K562 (cell line): ENCODE data around the gene BDP1. TPM values are rescaled to one million over a fixed set of nuclear protein-coding genes. Genes with fewer than 3 reads are reported as not detected.
A peak's percentile ranks its signal among the peaks of the same experiment; 100 is the strongest.

Source experiments
- ATAC-seq: fragments of 200-7000 bp; cut with Tn5 transposase; 3 replicates; pipeline ENCODE4 v1.9.1; 2020; ENCODE audit warnings: moderate library complexity
- BruUV-seq: library from RNA; stranded (reverse); fragments of 400-500 nt; replicated peaks from 2 replicates; lab custom pipeline; 2021; lab: Mats Ljungman, UMichigan
- CTCF ChIA-PET: fragments of 300-600 bp; formaldehyde crosslinking; extraction: SDS; loops from one replicate; lab custom pipeline; 2021; ENCODE audit warnings: low intra/inter-chr PET ratio; lab: Yijun Ruan, JAX
- POLR2A ChIA-PET: fragments of 300-600, 350-650 bp; sonication (Branson Sonifier 250); formaldehyde crosslinking; extraction: SDS; loops from one replicate; lab custom pipeline; 2021; ENCODE audit warnings: antibody characterized with exemption, inconsistent platforms; lab: Yijun Ruan, JAX
- DNase-seq, 4 experiments: peaks; one replicate each; pipeline versions ENCODE4 v3.0.0 to v3.0.0-alpha.2; 2011 to 2018; ENCODE audit warnings: low spot score in 3 of 4, mixed read lengths in 3 of 4; ENCODE audit errors: extremely low read depth in 1 of 4
- FAIRE-seq: peaks from 2 replicates; lab custom pipeline; 2011; peaks lifted over from hg19 to GRCh38; lab: Jason Lieb, UNC
- H2AFZ ChIP-seq: 2 replicates; pipeline ENCODE4 v1.6.0; 2011; ENCODE audit warnings: low read depth, low read length, control low read depth, inconsistent platforms
- H3K27ac ChIP-seq: fragments of 200-600 bp; 3 replicates; pipeline ENCODE4 v1.8.0; 2011; ENCODE audit warnings: low read depth, mild to moderate bottlenecking, control low read depth, inconsistent platforms, low read length, moderate library complexity, mixed read lengths; ENCODE audit errors: extremely low read depth
- H3K27me3 ChIP-seq, 2 experiments: fragments of 300-600 bp in 1 of 2; 2 replicates in 1 of 2; 3 replicates in 1 of 2; pipeline versions ENCODE4 v1.6.0 to v1.8.0; 2011; ENCODE audit warnings: inconsistent platforms in 2 of 2, low read length in 2 of 2, mild to moderate bottlenecking in 1 of 2, mixed read lengths in 1 of 2, moderate library complexity in 1 of 2; ENCODE audit not compliant: control insufficient read depth in 2 of 2, insufficient read depth in 2 of 2
- H3K36me3 ChIP-seq: fragments of 300-600 bp; 3 replicates; pipeline ENCODE4 v1.8.0; 2011; ENCODE audit warnings: mild to moderate bottlenecking, low read length, inconsistent platforms; ENCODE audit not compliant: control insufficient read depth, insufficient read depth
- H3K4me1 ChIP-seq, 2 experiments: fragments of 200-600 bp in 1 of 2; replicated peaks in 1 of 2; 2 replicates in 1 of 2; 3 replicates in 1 of 2; pipeline versions ENCODE4 v1.5.1 to v1.8.0; 2011; ENCODE audit warnings: inconsistent platforms in 2 of 2, low read length in 2 of 2, mild to moderate bottlenecking in 1 of 2, mixed read lengths in 1 of 2, moderate library complexity in 1 of 2; ENCODE audit not compliant: control insufficient read depth in 2 of 2, insufficient read depth in 2 of 2
- H3K4me2 ChIP-seq: 2 replicates; pipeline ENCODE4 v1.6.1; 2011; ENCODE audit warnings: low read length, control low read depth, inconsistent platforms, mixed read lengths; ENCODE audit not compliant: insufficient read depth
- H3K4me3 ChIP-seq: fragments of 200-600 bp; sonication (generic), shearing (Covaris generic); 2 replicates; pipeline ENCODE4 v1.5.1; 2016; ENCODE audit warnings: control low read depth, inconsistent platforms
- H3K79me2 ChIP-seq: fragments of 200-600 bp; 3 replicates; pipeline ENCODE4 v1.8.0; 2011; ENCODE audit warnings: low read length, inconsistent platforms; ENCODE audit not compliant: control insufficient read depth, insufficient read depth
- H3K9ac ChIP-seq, 2 experiments: 2 replicates each; pipeline versions ENCODE4 v1.6.0 to v1.6.1; 2011; ENCODE audit warnings: low read depth in 2 of 2, low read length in 2 of 2, control low read depth in 1 of 2, inconsistent platforms in 1 of 2, mild to moderate bottlenecking in 1 of 2, mixed read lengths in 1 of 2; ENCODE audit not compliant: insufficient read depth in 1 of 2
- H3K9me1 ChIP-seq: one replicate; pipeline ENCODE4 v1.6.0; 2011; ENCODE audit warnings: inconsistent platforms, mild to moderate bottlenecking, low read length, moderate library complexity; ENCODE audit not compliant: control insufficient read depth, insufficient read depth
- H3K9me3 ChIP-seq: replicated peaks from 2 replicates; pipeline ENCODE4 v1.5.1; 2011; ENCODE audit warnings: low read depth, low read length, inconsistent platforms; ENCODE audit not compliant: control insufficient read depth, insufficient read depth
- H4K20me1 ChIP-seq: replicated peaks from 2 replicates; pipeline ENCODE4 v1.6.1; 2011; ENCODE audit warnings: low read length, inconsistent platforms, mixed read lengths; ENCODE audit not compliant: control insufficient read depth, insufficient read depth
- CREM ChIP-seq: IDR thresholded peaks from 2 replicates; pipeline ENCODE4 v1.6.1; 2014; ENCODE audit warnings: antibody characterized with exemption, low read depth
- CTCF ChIP-seq, 3 experiments: IDR thresholded peaks in 2 of 3; conservative IDR thresholded peaks in 1 of 3; 2 replicates each; pipeline ENCODE4 v1.5.1; 2011 to 2012; ENCODE audit warnings: low read length in 3 of 3, mild to moderate bottlenecking in 3 of 3, control low read depth in 2 of 3, improper control_type of control experiment in 1 of 3, inconsistent platforms in 1 of 3, low read depth in 1 of 3, mixed read lengths in 1 of 3, moderate library complexity in 1 of 3; ENCODE audit not compliant: insufficient read depth in 2 of 3
- FOSL1 ChIP-seq: fragments of 200-800 bp; sonication (Bioruptor generic); conservative IDR thresholded peaks from 2 replicates; pipeline ENCODE4 v1.6.1; 2016; ENCODE audit warnings: missing genetic modification characterization, missing compliant biosample characterization
- IRF1 ChIP-seq: sonication (generic); formaldehyde crosslinking; IDR thresholded peaks from 2 replicates; pipeline ENCODE4 v1.8.0; 2022; ENCODE audit warnings: missing genetic modification reagents, mild to moderate bottlenecking, borderline replicate concordance
- KHSRP ChIP-seq: fragments of 450-650 bp; IDR thresholded peaks from 2 replicates; pipeline ENCODE4 v1.6.1; 2017
- NFIC ChIP-seq: fragments of 450-650 bp; IDR thresholded peaks from 2 replicates; pipeline ENCODE4 v1.6.1; 2017; ENCODE audit warnings: mild to moderate bottlenecking, inconsistent platforms
- RAD21 ChIP-seq, 2 experiments: fragments of 250-450 bp in 1 of 2; fragments of 450-650 bp in 1 of 2; sonication (Bioruptor Pico) in 1 of 2; formaldehyde crosslinking in 1 of 2; IDR thresholded peaks in 1 of 2; conservative IDR thresholded peaks in 1 of 2; 2 replicates each; pipeline versions ENCODE4 v1.4.0 to v1.8.0; 2020 to 2022; ENCODE audit warnings: mild to moderate bottlenecking in 2 of 2, moderate library complexity in 1 of 2
- ZNF609 ChIP-seq: sonication (generic); formaldehyde crosslinking; IDR thresholded peaks from 2 replicates; pipeline ENCODE4 v1.8.1; 2023; ENCODE audit warnings: missing genetic modification reagents, mild to moderate bottlenecking, borderline replicate concordance
- WGBS: fragments of 100-300 bp; shearing (Covaris generic); methylation state at CpG from one replicate; pipeline ENCODE4 v1.1.6; 2016; ENCODE audit warnings: low coverage, mixed read lengths; ENCODE audit not compliant: insufficient coverage; ENCODE audit errors: missing lambda C conversion rate; 5-methylcytosine and 5-hydroxymethylcytosine counted together
- in situ Hi-C: fragments of 300-500 bp; cut with MboI; formaldehyde crosslinking; loops from 4 replicates; pipeline ENCODE4 v1.15.0; 2018; ENCODE audit warnings: inconsistent platforms, mixed read lengths
- intact Hi-C: fragments of 100-400 bp; cut with micrococcal nuclease; formaldehyde crosslinking; loops from 2 replicates; pipeline ENCODE4 v1.14.2; 2022
- polyA plus RNA-seq, 8 experiments: library from polyadenylated mRNA; depleted of rRNA in 4 of 8; stranded (reverse) in 5 of 8; unstranded in 3 of 8; fragments of >200 nt; fragmentation: Nextera tagmentation in 2 of 8; fragmentation: Illumina TruSeq in 1 of 8; extraction: Ambion mirVana in 2 of 8; extraction: Trizol in 1 of 8; gene quantifications; 2 replicates each; pipeline versions ENCODE4 v1.2.1 to v1.2.3, GENCODE V29; 2011 to 2014; ENCODE audit warnings: inconsistent platforms in 1 of 8, missing spikeins in 1 of 8
- total RNA-seq, 7 experiments: library from RNA; depleted of rRNA in 6 of 7; stranded (reverse); fragments of >200 nt in 6 of 7; fragmentation: Illumina TruSeq in 2 of 7; extraction: Trizol in 2 of 7; gene quantifications; 2 replicates each; pipeline versions ENCODE4 v1.2.1 to v1.2.3, GENCODE V29; 2011 to 2021; ENCODE audit warnings: low replicate concordance in 1 of 7

BDP1 gene
- total and polyA plus RNA-seq, 9 of the 15 experiments (the other 6 are each of a cell fraction or from before 2014, with no cell fraction given) = 6.9 to 47.3 (median 23.9) TPM

- H3K9me3 ChIP-seq = 0 out of 2 replicates have a peak, but pooled peaks cover 1% of the 10 kb centered on the region
- TF ChIP-seq IRF1 (no peak), CREM (no peak), NFIC (peak; percentile 55), RAD21 (CRISPR knock-in tag; conservative IDR thresholded peaks at IDR 0.05 in 1 of 2, IDR thresholded peaks at IDR 0.05 in 1 of 2) (peak in 1 of 2 experiments; percentile 47; a peak in 2 of 4 replicates), ZNF609 (CRISPR knock-in tag) (no peak), CTCF (IDR thresholded peaks at IDR 0.05 in 2 of 3, conservative IDR thresholded peaks at IDR 0.05 in 1 of 3; ENCODE audit: insufficient read depth in 2 of 3, low read depth in 1 of 3, low read length in 3 of 3) (peak; percentile 66 to 76 (median 71)), KHSRP (no peak), FOSL1 (tag) (peak; percentile 49; the same call in 1 of the 2 replicates)
- WGBS = 60% methylated on average over 6 of the region's 6 CpGs
- no peak overlapping the region for H3K9ac ChIP-seq
- H3K27me3 ChIP-seq = no peaks in the 10 kb centered on the region
- H3K4me3 ChIP-seq = no peak overlapping the region
- CTCF ChIA-PET = no interaction called here
- H3K9me1 ChIP-seq = no peaks in the 10 kb centered on the region
- POLR2A ChIA-PET = interaction anchor here (1.0 to 2.1 kb wide), 5 partner anchors 9 to 14 kb away, joined by 3 to 10 read pairs (median 4); partner anchors contain the start of gene MCCC2
- H2AFZ ChIP-seq = 0 out of 2 replicates have a peak overlapping the region, but pooled peaks have one; percentile 14
- H3K4me2 ChIP-seq = no peak overlapping the region
- no TSS peak for BruUV-seq
- ATAC-seq (peak; percentile 100), FAIRE-seq (peak; percentile 89), DNase-seq (peak; percentile 66 to 76 (median 72))
- intact Hi-C loops = no loop called here
- H3K4me1 ChIP-seq = no peaks in the 10 kb centered on the region
- no peaks in the 10 kb centered on the region for H4K20me1 ChIP-seq
- in situ Hi-C loops = no loop called here
- H3K79me2 ChIP-seq = no peaks in the 10 kb centered on the region
- H3K27ac ChIP-seq = no peak overlapping the region
- H3K36me3 ChIP-seq = peaks cover 61% of the 10 kb centered on the region
These were observed 146.0 kb downstream of the BDP1 start for GRCh38 chr5:71601222-71602026.
